Measurements from ENCODE around the gene KCNIP4.

KCNIP4 gene

DNA sequence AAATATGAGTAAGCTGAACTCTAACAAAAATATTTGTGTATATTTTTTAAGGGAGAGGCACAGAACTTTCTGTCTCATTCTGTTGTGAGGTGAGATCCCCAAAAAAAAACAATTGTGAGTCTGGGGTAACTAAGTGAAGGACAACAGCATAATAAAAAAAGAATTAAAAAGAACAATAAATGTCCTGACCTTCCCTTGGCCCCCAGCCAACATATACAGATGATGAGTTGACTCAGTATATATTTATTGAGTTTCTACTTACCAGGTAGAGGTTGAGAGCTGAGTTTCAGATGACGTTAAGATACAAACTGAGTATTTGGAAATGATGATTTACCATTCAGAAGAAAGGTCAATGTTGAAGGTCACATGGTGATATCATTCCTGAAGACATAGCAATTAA is 239.5 kb downstream of the KCNIP4 start:
- in situ Hi-C loops (cut with HindIII; ENCODE audit: low sequenced_read_pairs) = no loop called here

DNA sequence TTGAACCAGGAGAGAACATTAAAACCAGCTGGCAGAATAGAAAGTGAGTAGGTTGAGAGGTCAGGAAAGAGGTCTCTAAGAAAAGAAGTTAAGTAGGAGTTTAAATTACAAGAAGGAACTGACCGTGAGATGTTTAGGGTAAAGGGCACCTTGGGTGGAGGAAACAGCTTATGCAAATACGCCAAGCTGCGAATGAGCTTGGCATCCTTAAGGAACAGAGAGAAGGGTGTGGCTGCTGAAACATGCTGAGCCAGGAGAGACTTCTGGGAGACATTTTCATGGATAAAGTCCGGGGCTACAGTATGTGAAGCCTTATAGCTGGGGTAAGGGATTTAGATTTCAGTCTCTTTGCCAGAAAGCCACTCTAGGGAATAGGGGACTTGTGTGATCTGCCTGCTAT is 249.1 kb downstream of the KCNIP4 start:
- in situ Hi-C loops (cut with HindIII; ENCODE audit: low sequenced_read_pairs) = no loop called here

- in situ Hi-C loops (cut with HindIII; ENCODE audit: low sequenced_read_pairs) = no loop called here
Measured at GRCh38 chr4:21697583-21697982, 251.0 kb downstream of the KCNIP4 start.

GRCh38 chr4:21695141-21695540 is 253.4 kb downstream of the KCNIP4 start:
- in situ Hi-C loops (cut with HindIII; ENCODE audit: low sequenced_read_pairs) = no loop called here

- in situ Hi-C loops (cut with HindIII; ENCODE audit: low sequenced_read_pairs) = no loop called here
Measured at GRCh38 chr4:21692241-21692640, 256.3 kb downstream of the KCNIP4 start.

DNA sequence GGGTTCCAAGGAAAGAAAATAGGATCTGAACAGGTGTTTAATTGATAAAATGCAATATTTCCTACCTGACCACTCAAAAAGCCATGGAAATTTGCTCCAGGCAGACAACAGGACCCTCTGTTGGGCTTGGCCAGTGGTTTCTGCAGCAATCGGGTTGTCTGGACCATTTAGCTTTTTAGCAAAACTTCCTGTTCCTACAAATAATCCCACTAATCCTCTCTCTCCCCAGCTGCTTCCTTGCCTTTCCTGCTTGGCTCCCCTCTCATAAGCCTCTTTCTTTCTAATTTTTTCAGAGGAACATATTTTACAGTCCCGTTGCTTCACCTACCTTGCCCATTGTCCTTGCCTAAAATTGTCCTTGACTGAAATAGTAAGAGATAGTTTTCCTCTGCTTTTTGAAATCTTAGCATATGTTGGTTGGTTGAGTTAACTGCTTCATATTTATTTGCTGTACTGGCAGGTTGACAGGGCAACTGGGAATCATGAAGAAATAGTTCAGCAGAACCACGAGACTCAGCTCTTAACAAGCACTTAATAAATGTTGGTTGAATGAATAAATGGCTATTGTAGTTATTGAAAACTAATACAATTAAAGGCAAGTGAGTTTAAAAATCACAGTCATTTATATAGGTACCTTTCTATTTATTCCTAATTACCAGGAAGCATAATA is 259.8 kb downstream of the KCNIP4 start:
- in situ Hi-C loops (cut with HindIII; ENCODE audit: low sequenced_read_pairs) = no loop called here

DNA sequence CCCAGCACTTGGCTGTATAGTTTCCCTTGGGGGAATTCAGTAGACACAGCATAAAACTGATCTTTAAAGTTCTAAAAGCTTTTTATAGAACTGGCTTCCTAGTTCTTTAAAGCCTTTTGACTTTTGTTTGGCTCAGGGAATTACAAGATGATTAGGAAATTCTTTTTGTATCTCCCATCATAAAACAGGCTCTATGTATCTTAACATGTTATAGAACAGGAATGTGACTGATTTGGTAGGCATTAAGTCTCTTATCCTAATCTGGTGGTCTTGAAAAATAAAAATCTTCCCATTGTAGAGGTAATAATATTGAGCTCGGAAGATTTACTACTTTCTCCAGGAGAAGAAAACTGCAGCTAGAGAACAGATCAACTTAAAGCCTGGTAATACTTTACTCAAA is 262.7 kb downstream of the KCNIP4 start:
- in situ Hi-C loops (cut with HindIII; ENCODE audit: low sequenced_read_pairs) = no loop called here

GRCh38 chr4:21680326-21680898 is 268.2 kb downstream of the KCNIP4 start:
- in situ Hi-C loops (cut with HindIII; ENCODE audit: low sequenced_read_pairs) = loop anchor here (5.0 kb wide), 1 partner anchor 72 kb away; no protein-coding TSS in a partner anchor

DNA sequence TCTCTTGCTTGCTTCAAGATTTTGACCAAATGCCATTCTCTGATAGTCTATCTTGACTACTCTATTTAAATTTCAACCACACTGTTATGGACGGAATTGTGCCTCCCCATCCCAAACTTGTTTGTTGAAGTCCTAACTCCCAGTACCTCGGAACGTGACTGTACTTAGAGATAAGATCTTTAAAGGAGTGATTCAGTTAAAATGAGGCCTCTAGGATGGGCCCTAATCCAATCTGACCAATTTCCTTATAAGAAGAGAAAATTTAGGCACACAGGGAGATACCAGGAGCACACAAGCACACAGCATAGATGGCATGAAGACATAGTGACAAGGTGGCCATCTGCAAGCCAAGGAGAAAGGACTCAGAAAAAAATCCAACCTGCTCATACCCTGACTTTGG is 269.9 kb downstream of the KCNIP4 start:
- in situ Hi-C loops (cut with HindIII; ENCODE audit: low sequenced_read_pairs) = no loop called here

GRCh38 chr4:21677173-21677572 is 271.4 kb downstream of the KCNIP4 start:
- in situ Hi-C loops (cut with HindIII; ENCODE audit: low sequenced_read_pairs) = no loop called here

DNA sequence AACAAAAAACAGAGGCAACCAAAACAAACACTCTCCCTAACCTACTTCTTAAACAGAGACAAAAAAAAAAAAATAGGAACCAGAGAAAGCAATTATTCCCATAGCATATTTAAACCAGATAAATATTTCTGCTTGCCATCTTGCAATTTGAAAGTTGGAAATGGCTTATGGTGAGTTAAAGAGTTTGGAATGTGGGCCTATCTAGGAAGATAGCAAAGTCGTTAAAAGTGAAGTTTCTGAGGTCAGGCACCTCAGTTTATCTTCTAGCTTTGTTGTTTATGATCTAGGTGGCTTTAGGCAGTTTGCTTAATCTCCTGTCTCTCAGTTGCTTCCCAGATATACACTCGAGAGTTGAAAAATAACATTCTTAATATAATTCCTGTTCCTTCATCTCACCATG is 284.2 kb downstream of the KCNIP4 start:
- in situ Hi-C loops (cut with HindIII; ENCODE audit: low sequenced_read_pairs) = no loop called here

DNA sequence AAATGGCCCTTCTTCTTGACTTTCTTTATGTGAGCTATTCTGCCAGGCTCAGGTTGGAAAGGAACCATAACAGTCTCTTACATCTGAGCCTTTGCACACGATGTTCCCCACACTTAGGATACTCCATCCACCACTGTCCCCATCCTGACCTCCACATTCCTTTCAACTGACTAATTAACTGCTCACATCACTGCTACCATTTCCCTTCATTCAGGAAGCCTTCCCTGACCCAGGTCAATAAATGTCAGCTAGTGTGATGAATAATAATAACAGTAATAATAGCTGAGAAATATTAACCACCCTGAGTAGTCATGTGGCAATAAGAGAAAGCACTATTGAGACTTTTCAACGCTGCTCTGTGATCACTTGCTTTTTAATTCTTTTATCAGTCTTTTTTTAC is 291.7 kb downstream of the KCNIP4 start:
- in situ Hi-C loops (cut with HindIII; ENCODE audit: low sequenced_read_pairs) = no loop called here

DNA sequence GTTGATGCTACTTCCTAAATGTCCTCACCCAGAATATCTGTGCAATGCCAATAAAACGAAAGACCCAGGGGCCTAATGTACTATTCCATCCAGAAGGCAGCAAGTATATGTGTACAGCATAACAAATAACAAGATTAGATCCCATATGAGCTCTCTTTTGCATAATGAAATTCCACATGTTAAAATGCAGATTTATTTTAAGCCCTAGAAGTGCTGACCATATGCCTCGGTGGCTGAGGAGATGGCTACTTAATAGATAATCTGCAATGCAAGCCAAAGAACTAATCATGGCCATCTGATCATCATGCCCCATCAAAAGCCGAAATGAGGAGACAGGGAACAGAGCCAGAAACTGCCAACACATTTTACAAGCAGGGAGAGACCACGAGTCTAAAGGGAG is 293.5 kb downstream of the KCNIP4 start:
- in situ Hi-C loops (cut with HindIII; ENCODE audit: low sequenced_read_pairs) = no loop called here

- in situ Hi-C loops (cut with HindIII; ENCODE audit: low sequenced_read_pairs) = no loop called here
Measured at GRCh38 chr4:21652508-21653231, 295.9 kb downstream of the KCNIP4 start.

DNA sequence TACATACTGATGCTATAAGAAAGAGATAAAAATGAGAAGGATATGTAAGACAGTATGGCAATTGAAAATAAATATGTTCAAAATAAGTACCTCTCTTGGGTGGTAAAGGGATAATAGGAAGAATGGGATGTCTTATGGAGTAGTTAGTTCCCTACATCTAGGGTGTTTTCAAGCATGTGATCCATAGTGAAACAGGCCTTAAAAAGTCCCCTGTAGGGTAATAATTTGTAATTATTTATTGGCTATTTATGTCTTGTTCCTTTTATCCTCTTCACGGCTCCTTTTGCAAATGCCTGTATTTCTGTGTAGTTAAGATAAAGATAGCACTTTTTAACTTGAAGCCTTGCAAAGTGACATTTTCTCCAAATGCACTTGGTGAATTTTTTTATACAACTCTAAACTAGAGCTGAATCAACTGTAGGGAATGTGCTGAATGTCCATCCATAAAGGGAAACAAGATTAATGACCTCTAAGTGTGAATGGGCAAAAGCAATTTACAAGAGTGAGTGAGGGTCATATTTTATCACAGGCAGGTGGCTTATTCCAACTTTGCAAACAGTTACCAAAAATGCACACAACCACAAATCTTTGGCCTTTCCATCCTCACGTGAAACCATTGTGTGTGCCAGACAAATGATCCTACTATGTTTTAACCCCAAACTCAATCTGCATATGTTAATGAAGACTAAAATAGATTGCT is 299.0 kb downstream of the KCNIP4 start:
- in situ Hi-C loops (cut with HindIII; ENCODE audit: low sequenced_read_pairs) = no loop called here

- in situ Hi-C loops (cut with HindIII; ENCODE audit: low sequenced_read_pairs) = no loop called here
Measured at GRCh38 chr4:21645776-21646175, 302.8 kb downstream of the KCNIP4 start.

DNA sequence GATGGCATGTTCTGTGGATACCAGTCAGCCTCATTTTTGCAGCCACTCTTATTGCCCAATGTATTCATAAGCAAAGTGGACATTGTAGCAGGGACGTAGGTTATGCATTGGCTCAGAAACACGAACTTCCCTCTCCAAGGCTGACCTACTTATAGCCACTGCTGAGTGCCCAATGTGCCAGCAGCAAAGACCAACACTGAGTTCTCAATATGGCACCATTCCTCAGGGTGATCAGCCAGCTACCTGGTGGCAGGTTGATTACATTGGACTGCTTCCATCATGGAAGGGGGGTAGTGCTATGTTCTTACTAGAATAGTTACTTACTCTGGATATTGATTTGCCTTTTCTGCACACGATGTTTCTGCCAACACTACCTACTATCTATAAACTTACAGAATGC is 306.9 kb downstream of the KCNIP4 start:
- in situ Hi-C loops (cut with HindIII; ENCODE audit: low sequenced_read_pairs) = no loop called here

- in situ Hi-C loops (cut with HindIII; ENCODE audit: low sequenced_read_pairs) = no loop called here
Measured at GRCh38 chr4:21638171-21638725, 310.3 kb downstream of the KCNIP4 start.

DNA sequence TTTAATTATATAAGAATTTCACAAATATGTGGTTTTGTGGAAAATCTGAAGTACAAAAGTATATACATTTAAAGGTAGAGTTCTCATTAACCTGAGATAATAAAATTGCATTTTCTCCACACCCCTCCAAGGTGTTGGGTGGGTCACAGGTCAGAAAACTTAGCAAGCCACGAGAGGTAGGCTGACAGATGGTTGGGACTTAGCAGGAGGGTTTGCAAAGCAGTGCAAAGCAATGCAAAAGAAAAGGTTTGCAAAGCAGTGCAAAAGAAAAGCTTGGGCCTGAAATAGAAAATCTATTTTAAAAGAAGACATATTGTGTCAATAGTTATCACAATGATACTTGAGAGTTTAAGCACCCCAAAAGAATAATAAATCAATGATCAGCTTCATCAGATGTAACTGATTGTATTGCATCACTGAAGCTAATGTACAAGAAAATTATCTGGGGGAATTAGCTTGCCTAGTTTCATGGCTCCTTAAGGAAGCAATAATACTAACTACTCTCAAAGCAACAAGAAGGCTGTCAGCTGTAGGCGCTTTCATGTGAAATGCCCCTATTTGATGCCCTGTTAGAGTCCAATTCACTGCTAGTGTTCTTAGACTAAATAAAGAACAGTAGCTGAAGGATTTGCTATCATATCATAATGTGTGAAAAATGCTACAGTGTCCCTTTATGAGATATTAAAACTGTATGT is 319.5 kb downstream of the KCNIP4 start:
- in situ Hi-C loops (cut with HindIII; ENCODE audit: low sequenced_read_pairs) = loop anchor here (5.0 kb wide), 1 partner anchor 43 kb away; no protein-coding TSS in a partner anchor

DNA sequence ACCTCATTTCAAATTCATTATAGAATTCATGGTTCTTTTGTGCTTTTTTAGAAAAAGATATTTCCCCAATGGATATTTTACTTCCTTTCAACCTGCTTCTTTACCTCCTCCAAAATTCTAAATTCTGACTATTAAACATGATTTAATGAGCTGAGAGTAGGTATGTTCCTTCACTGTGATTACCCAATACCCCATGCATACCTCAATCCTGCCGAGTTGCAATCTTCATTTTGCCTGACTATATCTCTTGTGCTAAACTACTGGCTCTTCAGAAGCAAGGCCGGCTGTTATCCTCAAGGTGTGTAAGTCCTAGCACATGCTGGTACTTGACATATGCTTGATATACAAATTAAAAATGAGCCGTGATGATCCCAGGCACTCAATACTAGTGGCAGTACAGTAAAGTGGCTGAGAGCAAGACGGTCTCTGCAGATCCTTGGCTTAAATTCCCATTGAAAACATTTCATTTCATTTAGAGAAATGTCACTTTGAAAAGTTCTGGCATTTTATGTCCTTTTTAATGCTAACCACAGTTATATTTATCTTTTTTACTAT is 320.4 kb downstream of the KCNIP4 start:
- in situ Hi-C loops (cut with HindIII; ENCODE audit: low sequenced_read_pairs) = loop anchor here (5.0 kb wide), 1 partner anchor 44 kb away; no protein-coding TSS in a partner anchor

All from endothelial cell of hepatic sinusoid (primary cell).